ENCODE results near the gene KBTBD4.
"Not testable (repeated sequence)": the region's sequence is repeated elsewhere in the genome, so short reads cannot be mapped to it uniquely, and the experiment has no call there.

The KBTBD4 gene

GRCh38 chr11:47532597-47533213 lies 46.1 kb downstream of the KBTBD4 start:
- TF ChIP-seq CTCF (IDR thresholded peaks at IDR 0.05; ENCODE audit: low read depth, low read length) = no peak
- H3K4me3 ChIP-seq (ENCODE audit: low read depth, low read length) = no peak overlapping the region

- no peak for TF ChIP-seq CTCF (IDR thresholded peaks at IDR 0.05; ENCODE audit: low read depth, low read length)
- H3K4me3 ChIP-seq (ENCODE audit: low read depth, low read length) = no peak overlapping the region
Observed at GRCh38 chr11:47531666-47532065, 47.1 kb downstream of the KBTBD4 start.

- H3K4me3 ChIP-seq (ENCODE audit: low read depth, low read length) = not testable (repeated sequence)
Observed at GRCh38 chr11:47530721-47531120, 48.0 kb downstream of the KBTBD4 start.

- TF ChIP-seq CTCF (IDR thresholded peaks at IDR 0.05; ENCODE audit: low read depth, low read length) = no peak
- H3K4me3 ChIP-seq (ENCODE audit: low read depth, low read length) = no peak overlapping the region
Observed at GRCh38 chr11:47529951-47530350, 48.8 kb downstream of the KBTBD4 start.

- no peak for TF ChIP-seq CTCF (IDR thresholded peaks at IDR 0.05; ENCODE audit: low read depth, low read length)
- no peak overlapping the region for H3K4me3 ChIP-seq (ENCODE audit: low read depth, low read length)
Observed at GRCh38 chr11:47527186-47527585, 51.6 kb downstream of the KBTBD4 start.

- H3K4me3 ChIP-seq (ENCODE audit: low read depth, low read length) = not testable (repeated sequence)
Observed at GRCh38 chr11:47526032-47526431, 52.7 kb downstream of the KBTBD4 start.

- H3K4me3 ChIP-seq (ENCODE audit: low read depth, low read length) = no peak overlapping the region
- TF ChIP-seq CTCF (IDR thresholded peaks at IDR 0.05; ENCODE audit: low read depth, low read length) = no peak
Observed at GRCh38 chr11:47524291-47524874, 54.4 kb downstream of the KBTBD4 start.

GRCh38 chr11:47523490-47524225 lies 55.1 kb downstream of the KBTBD4 start:
- H3K4me3 ChIP-seq (ENCODE audit: low read depth, low read length) = no peak overlapping the region
- TF ChIP-seq CTCF (IDR thresholded peaks at IDR 0.05; ENCODE audit: low read depth, low read length) = no peak

Data from WI38 (cell line).